ENCODE measurements around the gene JMJD8. TPM values are rescaled to one million over a fixed set of nuclear protein-coding genes. Genes with fewer than 3 reads are reported as not detected.
A peak's percentile ranks its signal among the peaks of the same experiment; 100 is the strongest.

Gene JMJD8
- total and polyA plus RNA-seq, 10 of the 15 experiments (the other 5 are each of a cell fraction or from before 2014, with no cell fraction given) = 1.00 to 50.4 (median 30.7) TPM

- peak overlapping the region; percentile 83 for H3K27ac ChIP-seq (ENCODE audit: control insufficient read depth, insufficient read depth)
- peak overlapping the region; percentile 72 for H3K4me2 ChIP-seq (ENCODE audit: control insufficient read depth, insufficient read depth)
- POLR2A ChIA-PET = interaction anchor here (1.3 kb wide), 1 partner anchor 37 kb away, joined by 4 read pairs; the partner anchor contains the start of gene STUB1
- FAIRE-seq (no peak), DNase-seq (ENCODE audit: low read depth, low spot score) (no peak), ATAC-seq (no peak; the same call in 2 of the 3 replicates)
- TF ChIP-seq BACH1 (IDR thresholded peaks at IDR 0.05; ENCODE audit: borderline replicate concordance) (no peak), MYC (IDR thresholded peaks at IDR 0.05; ENCODE audit: insufficient read depth, insufficient read length, insufficient replicate concordance, low read length, severe bottlenecking) (no peak), ZBTB33 (IDR thresholded peaks at IDR 0.05) (no peak), RCOR1 (conservative IDR thresholded peaks at IDR 0.05; ENCODE audit: low read depth, low read length) (no peak), ZNF384 (IDR thresholded peaks at IDR 0.05; ENCODE audit: borderline replicate concordance, low read depth, low read length) (no peak), SIN3A (IDR thresholded peaks at IDR 0.05; ENCODE audit: low read depth, low read length) (no peak), E2F8 (IDR thresholded peaks at IDR 0.05; ENCODE audit: low read depth, partially characterized antibody) (no peak), BCL3 (IDR thresholded peaks at IDR 0.05; ENCODE audit: borderline replicate concordance, insufficient read depth, low read depth, low read length, poor library complexity, severe bottlenecking) (no peak)
- RAD21 ChIA-PET (ENCODE audit: unreplicated experiment) = no interaction called here
- CTCF ChIA-PET = interaction anchor here (1.0 kb wide), 1 partner anchor 161 kb away, joined by 3 read pairs; no protein-coding TSS in a partner anchor
- H3K4me1 ChIP-seq (ENCODE audit: control insufficient read depth, insufficient read depth, low read length) = peaks cover 8% of the 10 kb centered on the region
- no peaks in the 10 kb centered on the region for H4K20me1 ChIP-seq (ENCODE audit: control insufficient read depth, insufficient read depth)
- in situ Hi-C loops (cut with MboI) = no loop called here
- peaks cover 35% of the 10 kb centered on the region for H3K79me2 ChIP-seq (ENCODE audit: control insufficient read depth, insufficient read depth, low read length)
- 23% methylated on average over 12 of the region's 13 CpGs for WGBS (ENCODE audit: insufficient coverage, insufficient replicate concordance, low lambda C conversion rate, missing lambda C conversion rate)
- H2AFZ ChIP-seq (ENCODE audit: control insufficient read depth, low read depth, low read length) = no peak overlapping the region
- peak overlapping the region; percentile 89 for H3K9ac ChIP-seq (ENCODE audit: control insufficient read depth, insufficient read depth, low read length)
- no peaks in the 10 kb centered on the region; a peak in 2 of 4 replicates for H3K36me3 ChIP-seq (ENCODE audit: control insufficient read depth in 2 of 2, insufficient read depth in 2 of 2, low read length in 1 of 2)
- H3K9me3 ChIP-seq (replicated peaks; ENCODE audit: control insufficient read depth, insufficient read depth, low read length) = no peaks in the 10 kb centered on the region
- H3K4me3 ChIP-seq = peak overlapping the region; percentile 98
- BruUV-seq (replicated peaks) = no TSS peak
- SMC1A ChIA-PET (ENCODE audit: uncharacterized antibody, unreplicated experiment) = no interaction called here
- no peaks in the 10 kb centered on the region for H3K27me3 ChIP-seq (replicated peaks in 1 of 2; ENCODE audit: control insufficient read depth in 2 of 2, insufficient read depth in 2 of 2, low read length in 1 of 2)
- intact Hi-C loops (cut with micrococcal nuclease; ENCODE audit: unreplicated experiment) = no loop called here
Measured at GRCh38 chr16:643050-643368, 41.1 kb downstream of the JMJD8 start.
